Suprapubic skin (tissue), 4 donors: Measurements from ENCODE around the gene ICAM1.

Experiments
- CTCF ChIP-seq, 2 donors: fragments of 200-600 bp in 1 of 2; fragments of 450-650 bp in 1 of 2; sonication (generic) in 1 of 2; IDR thresholded peaks; one replicate each; pipeline ENCODE4 v1.5.1; 2016 to 2019; ENCODE audit warnings: antibody characterized with exemption in 2 of 2, mild to moderate bottlenecking in 1 of 2, moderate library complexity in 1 of 2
- POLR2A ChIP-seq, 2 donors: fragments of 450-650 bp; IDR thresholded peaks; one replicate each; pipeline ENCODE4 v1.6.1; 2017; ENCODE audit warnings: antibody characterized with exemption in 2 of 2, mild to moderate bottlenecking in 2 of 2, moderate library complexity in 2 of 2
- POLR2AphosphoS5 ChIP-seq, 3 donors: sonication (generic); formaldehyde crosslinking; IDR thresholded peaks; one replicate each; pipeline ENCODE4 v1.6.1; 2017; ENCODE audit warnings: antibody characterized with exemption in 3 of 3

GRCh38 chr19:10228393-10228792 is 42.5 kb upstream of the ICAM1 start:
- TF ChIP-seq CTCF (IDR thresholded peaks at IDR 0.05) (no peak), POLR2A (IDR thresholded peaks at IDR 0.05) (no peak), POLR2AphosphoS5 (IDR thresholded peaks at IDR 0.05) (no peak)
